Caco-2 (cell line): ENCODE data around the gene GRAMD2B. TPM values are rescaled to one million over a fixed set of nuclear protein-coding genes. Genes with fewer than 3 reads are reported as not detected.
"Not testable (repeated sequence)": the region's sequence is repeated elsewhere in the genome, so short reads cannot be mapped to it uniquely, and the experiment has no call there.

Experiments used
- BruUV-seq: library from RNA; stranded (reverse); fragments of 400-500 nt; replicated peaks from 2 replicates; lab custom pipeline; 2021; lab: Mats Ljungman, UMichigan
- CTCF ChIA-PET: fragments of 300-600 bp; sonication (Branson Sonifier 250); formaldehyde crosslinking; loops from one replicate; lab custom pipeline; 2022; ENCODE audit warnings: antibody characterized with exemption; lab: Charles Lee
- POLR2A ChIA-PET: fragments of 300-600 bp; sonication (Branson Sonifier 250); formaldehyde crosslinking; loops from one replicate; lab custom pipeline; 2022; ENCODE audit warnings: antibody characterized with exemption; lab: Charles Lee
- DNase-seq, 2 experiments: peaks; one replicate each; pipeline versions ENCODE4 v3.0.0 to v3.0.0-alpha.2; 2020 to 2022
- H3K27me3 ChIP-seq: replicated peaks from 2 replicates; pipeline ENCODE4 v1.6.0; 2011; ENCODE audit warnings: low read length; ENCODE audit not compliant: control insufficient read depth, insufficient read depth
- H3K36me3 ChIP-seq: 2 replicates; pipeline ENCODE4 v1.5.1; 2011; ENCODE audit warnings: low read length; ENCODE audit not compliant: control insufficient read depth, insufficient read depth
- H3K4me1 ChIP-seq: fragments of 250-450 bp; sonication (Bioruptor Pico); 2 replicates; pipeline ENCODE4 v1.5.1; 2020; ENCODE audit warnings: mild to moderate bottlenecking
- H3K4me3 ChIP-seq: 2 replicates; pipeline ENCODE4 v1.5.1; 2011; ENCODE audit warnings: low read depth, mild to moderate bottlenecking, control low read depth, low read length
- H3K9me3 ChIP-seq: fragments of 250-450 bp; sonication (Bioruptor Pico); 2 replicates; pipeline ENCODE4 v1.5.1; 2020; ENCODE audit warnings: mild to moderate bottlenecking, moderate library complexity
- H3K27ac Mint-ChIP-seq: one replicate; pipeline ENCODE4 v1.8.0; 2022; ENCODE audit warnings: mixed read lengths; ENCODE audit not compliant: unreplicated experiment
- H3K27me3 Mint-ChIP-seq: one replicate; pipeline ENCODE4 v1.8.0; 2022; ENCODE audit warnings: mixed read lengths; ENCODE audit not compliant: insufficient read depth, unreplicated experiment
- H3K36me3 Mint-ChIP-seq: one replicate; pipeline ENCODE4 v1.8.0; 2022; ENCODE audit warnings: mild to moderate bottlenecking, mixed read lengths; ENCODE audit not compliant: insufficient read depth, unreplicated experiment
- H3K4me1 Mint-ChIP-seq: one replicate; pipeline ENCODE4 v1.8.0; 2022; ENCODE audit warnings: low read depth, mixed read lengths; ENCODE audit not compliant: unreplicated experiment
- H3K4me3 Mint-ChIP-seq: one replicate; pipeline ENCODE4 v1.8.0; 2022; ENCODE audit warnings: mild to moderate bottlenecking, moderate library complexity, mixed read lengths; ENCODE audit not compliant: unreplicated experiment
- H3K9me3 Mint-ChIP-seq: one replicate; pipeline ENCODE4 v1.8.0; 2022; ENCODE audit warnings: mixed read lengths; ENCODE audit not compliant: unreplicated experiment
- intact Hi-C: fragments of 100-400 bp; cut with micrococcal nuclease; formaldehyde crosslinking; loops from one replicate; pipeline ENCODE4 v1.10.0; 2022; ENCODE audit not compliant: unreplicated experiment
- total RNA-seq: library from RNA; stranded (reverse); gene quantifications from 2 replicates; pipeline ENCODE4 v1.2.3, GENCODE V29; 2022
- TF ChIP-seq, protein P1 (sequence below), 2 experiments: fragments of 200-600 bp in 1 of 2; IDR thresholded peaks; 1 replicate in 1 of 2; 2 replicates in 1 of 2; pipeline versions ENCODE4 v1.5.1 to v1.8.0; 2011 to 2022; ENCODE audit warnings: antibody characterized with exemption in 1 of 2, control low read depth in 1 of 2, inconsistent platforms in 1 of 2, low read depth in 1 of 2, low read length in 1 of 2, mild to moderate bottlenecking in 1 of 2, moderate library complexity in 1 of 2; ENCODE audit not compliant: insufficient read depth in 1 of 2, severe bottlenecking in 1 of 2, unreplicated experiment in 1 of 2

Gene GRAMD2B
- total RNA-seq, 1 experiment from 2014 or later, result 3.0 TPM

- CTCF ChIA-PET, result no interaction called here
Observed at GRCh38 chr5:126469536-126470316, 46.5 kb downstream of the GRAMD2B start.

DNA sequence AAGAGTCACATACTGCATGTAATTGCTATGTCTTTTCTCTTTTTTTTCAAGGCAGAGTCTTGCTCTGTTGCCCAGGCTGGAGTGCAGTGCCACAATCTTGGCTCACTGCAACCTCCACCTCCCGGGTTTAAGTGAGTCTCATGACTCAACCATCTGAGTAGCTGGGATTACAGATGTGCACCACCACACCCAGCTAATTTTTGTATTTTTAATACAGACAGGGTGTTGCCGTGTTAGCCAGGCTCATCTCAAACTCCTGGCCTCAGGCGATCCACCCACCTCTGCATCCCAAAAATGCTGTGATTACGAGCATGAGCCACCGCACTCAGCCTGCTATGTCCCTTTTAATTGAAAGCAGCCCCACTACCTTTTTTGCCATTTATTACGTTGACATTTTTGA lies 47.3 kb downstream of the GRAMD2B start:
- H3K4me3 ChIP-seq, H3K4me3 Mint-ChIP-seq, H3K27me3 ChIP-seq, H3K36me3 Mint-ChIP-seq, BruUV-seq, H3K27ac Mint-ChIP-seq, H3K36me3 ChIP-seq, H3K9me3 Mint-ChIP-seq, H3K9me3 ChIP-seq, DNase-seq, CTCF ChIA-PET, H3K27me3 Mint-ChIP-seq, POLR2A ChIA-PET: not testable (repeated sequence)
- peaks cover 45% of the 10 kb centered on the region for H3K4me1 ChIP-seq
- H3K4me1 Mint-ChIP-seq, result peaks cover 15% of the 10 kb centered on the region
- intact Hi-C loops, result loop anchor here (5.0 kb wide), 1 partner anchor 103 kb away; no protein-coding TSS in a partner anchor

More at GRCh38 chr5:126469536-126470316, 46.5 kb downstream of the GRAMD2B start:
- TF ChIP-seq, protein P1, sequence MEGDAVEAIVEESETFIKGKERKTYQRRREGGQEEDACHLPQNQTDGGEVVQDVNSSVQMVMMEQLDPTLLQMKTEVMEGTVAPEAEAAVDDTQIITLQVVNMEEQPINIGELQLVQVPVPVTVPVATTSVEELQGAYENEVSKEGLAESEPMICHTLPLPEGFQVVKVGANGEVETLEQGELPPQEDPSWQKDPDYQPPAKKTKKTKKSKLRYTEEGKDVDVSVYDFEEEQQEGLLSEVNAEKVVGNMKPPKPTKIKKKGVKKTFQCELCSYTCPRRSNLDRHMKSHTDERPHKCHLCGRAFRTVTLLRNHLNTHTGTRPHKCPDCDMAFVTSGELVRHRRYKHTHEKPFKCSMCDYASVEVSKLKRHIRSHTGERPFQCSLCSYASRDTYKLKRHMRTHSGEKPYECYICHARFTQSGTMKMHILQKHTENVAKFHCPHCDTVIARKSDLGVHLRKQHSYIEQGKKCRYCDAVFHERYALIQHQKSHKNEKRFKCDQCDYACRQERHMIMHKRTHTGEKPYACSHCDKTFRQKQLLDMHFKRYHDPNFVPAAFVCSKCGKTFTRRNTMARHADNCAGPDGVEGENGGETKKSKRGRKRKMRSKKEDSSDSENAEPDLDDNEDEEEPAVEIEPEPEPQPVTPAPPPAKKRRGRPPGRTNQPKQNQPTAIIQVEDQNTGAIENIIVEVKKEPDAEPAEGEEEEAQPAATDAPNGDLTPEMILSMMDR (IDR thresholded peaks at IDR 0.05; ENCODE audit: insufficient read depth in 1 of 2, low read depth in 1 of 2, low read length in 1 of 2, severe bottlenecking in 1 of 2, unreplicated experiment in 1 of 2), result no peak
- intact Hi-C loops, result loop anchor here (5.0 kb wide), 1 partner anchor 102 kb away; no protein-coding TSS in a partner anchor
- H3K4me1 ChIP-seq, result peaks cover 46% of the 10 kb centered on the region
- no TSS peak for BruUV-seq
- POLR2A ChIA-PET, result no interaction called here
- no peaks in the 10 kb centered on the region for H3K9me3 ChIP-seq
- Mint-ChIP-seq H3K4me3 (no peak overlapping the region), H3K36me3 (no peaks in the 10 kb centered on the region), H3K27ac (peak overlapping the region; percentile 57), H3K9me3 (no peaks in the 10 kb centered on the region), H3K27me3 (no peaks in the 10 kb centered on the region), H3K4me1 (peaks cover 21% of the 10 kb centered on the region)
- peak in 1 of 2 experiments; percentile 6 for DNase-seq
- H3K4me3 ChIP-seq, result no peak overlapping the region
- 0 out of 2 replicates have a peak, but pooled peaks cover 2% of the 10 kb centered on the region for H3K36me3 ChIP-seq
- H3K27me3 ChIP-seq, result no peaks in the 10 kb centered on the region

GRCh38 chr5:126471247-126471646 lies 48.0 kb downstream of the GRAMD2B start:
- no peaks in the 10 kb centered on the region for H3K36me3 Mint-ChIP-seq
- TF ChIP-seq, protein P1 (IDR thresholded peaks at IDR 0.05; ENCODE audit: insufficient read depth in 1 of 2, low read depth in 1 of 2, low read length in 1 of 2, severe bottlenecking in 1 of 2, unreplicated experiment in 1 of 2), result no peak
- ChIA-PET POLR2A (no interaction called here), CTCF (no interaction called here)
- no peak for DNase-seq
- no peaks in the 10 kb centered on the region for H3K9me3 ChIP-seq
- intact Hi-C loops, result loop anchor here (5.0 kb wide), 1 partner anchor 104 kb away; no protein-coding TSS in a partner anchor
- no peak overlapping the region for H3K4me3 Mint-ChIP-seq
- H3K36me3 ChIP-seq, result 0 out of 2 replicates have a peak, but pooled peaks cover 2% of the 10 kb centered on the region
- H3K4me1 ChIP-seq, result peaks cover 45% of the 10 kb centered on the region
- peak overlapping the region; percentile 43 for H3K27ac Mint-ChIP-seq
- no TSS peak for BruUV-seq
- no peaks in the 10 kb centered on the region for H3K27me3 Mint-ChIP-seq
- no peaks in the 10 kb centered on the region for H3K9me3 Mint-ChIP-seq
- no peaks in the 10 kb centered on the region for H3K27me3 ChIP-seq
- peaks cover 13% of the 10 kb centered on the region for H3K4me1 Mint-ChIP-seq
- H3K4me3 ChIP-seq, result no peak overlapping the region
